GM19455 (cell line): ENCODE measurements around the gene PYGB.

Experiments
- ATAC-seq: cut with Tn5 transposase; IDR thresholded peaks from one replicate; pipeline ENCODE4 v1.9.1; 2021; ENCODE audit not compliant: unreplicated experiment

The PYGB gene

GRCh38 chr20:25269057-25269832 lies 21.4 kb downstream of the PYGB start:
- ATAC-seq, result no peak

GRCh38 chr20:25269833-25270170 lies 21.9 kb downstream of the PYGB start:
- no peak for ATAC-seq

DNA sequence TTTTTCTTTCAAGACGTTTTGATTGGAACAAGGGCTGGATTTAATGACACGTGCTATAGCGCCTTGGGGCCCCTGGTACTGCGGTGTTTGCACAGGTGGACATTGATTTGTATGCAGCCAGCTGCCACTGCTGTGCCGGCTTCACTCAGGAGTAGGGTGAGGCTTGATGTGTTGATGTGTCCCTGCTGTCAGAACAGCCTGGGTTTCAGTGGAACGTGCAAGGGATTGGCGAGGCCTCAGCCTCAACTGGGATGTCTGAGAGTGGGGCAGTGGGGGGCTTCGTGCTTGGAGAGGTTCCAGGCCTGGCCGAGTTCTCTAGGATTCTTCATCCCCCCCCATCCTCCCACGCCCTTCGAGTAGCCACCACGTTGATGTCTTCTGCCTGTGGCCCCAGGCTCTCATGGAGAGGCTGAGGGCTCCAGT lies 23.0 kb downstream of the PYGB start:
- ATAC-seq, result no peak

DNA sequence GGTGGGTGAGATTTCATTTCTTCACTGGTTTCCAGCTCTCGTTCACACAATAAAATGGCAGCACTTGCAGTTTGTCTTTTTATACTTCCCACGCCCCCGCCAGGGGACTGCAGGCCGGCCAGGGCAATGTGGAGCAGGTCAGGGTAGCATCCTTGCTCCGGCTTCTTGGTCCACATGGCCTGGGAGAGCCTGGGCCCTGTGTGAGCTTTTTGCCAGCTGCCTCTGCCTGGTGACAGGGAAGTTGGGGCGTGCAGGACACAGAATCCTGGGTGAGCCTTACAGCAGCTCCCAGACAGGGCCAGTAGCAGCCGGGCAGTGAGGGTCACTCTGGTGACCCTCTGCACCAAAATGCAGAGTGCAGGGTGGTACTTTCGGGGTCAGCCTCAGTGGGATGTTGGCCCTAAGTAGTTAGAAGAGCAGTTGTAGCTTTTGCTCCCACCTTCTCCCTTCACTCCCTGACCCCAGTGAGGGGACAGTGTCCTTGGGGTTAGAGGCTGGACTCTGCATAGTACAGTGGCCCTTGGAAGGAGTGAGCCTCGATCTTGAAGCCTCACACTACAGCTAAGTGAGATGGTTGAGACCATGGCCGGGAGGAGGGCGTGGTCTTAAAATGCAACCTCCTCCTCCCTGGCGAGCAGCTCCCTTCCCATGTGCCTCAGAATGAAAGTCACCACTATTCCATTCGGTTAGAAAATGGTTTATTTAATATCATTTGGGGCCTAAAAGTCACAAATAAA lies 23.8 kb downstream of the PYGB start:
- no peak for ATAC-seq

DNA sequence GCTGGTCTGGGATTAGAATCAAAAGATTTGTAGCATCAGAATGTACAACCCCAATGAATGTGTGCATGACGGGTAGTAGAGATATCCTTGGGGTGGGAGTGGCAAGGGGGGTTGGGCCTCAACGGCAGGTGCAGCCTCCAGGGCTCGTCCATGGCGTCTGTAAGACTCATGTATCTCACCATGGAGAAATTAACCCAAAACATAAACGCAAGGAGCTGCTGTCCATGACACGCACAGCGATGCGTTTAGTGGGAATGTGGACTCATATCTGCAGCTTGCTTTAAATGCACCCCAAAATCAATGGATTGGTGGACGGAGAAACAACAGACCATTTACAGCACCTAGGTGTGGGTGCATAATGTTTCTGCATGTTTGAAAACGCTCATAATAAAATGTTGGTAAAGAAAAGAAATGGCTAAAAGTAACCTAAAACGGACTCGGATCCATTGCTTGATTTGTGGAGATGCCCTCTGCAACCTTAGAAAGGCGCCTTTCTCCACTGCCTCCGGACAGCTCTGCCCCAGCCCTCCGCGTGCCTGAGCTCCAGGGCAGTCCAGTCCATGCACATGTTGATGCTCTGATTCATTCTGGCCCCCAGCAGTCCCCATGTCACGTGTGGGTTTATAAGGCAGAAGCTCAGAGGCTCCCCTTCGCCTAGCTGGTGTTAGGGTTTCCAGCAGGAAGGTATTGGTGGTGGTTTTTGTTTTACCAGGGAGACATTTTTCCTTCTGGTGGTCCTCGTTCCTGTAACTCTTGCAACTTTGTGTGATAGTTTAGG lies 24.5 kb downstream of the PYGB start:
- no peak for ATAC-seq

- no peak for ATAC-seq
Observed at GRCh38 chr20:25273046-25273445, 25.2 kb downstream of the PYGB start.

DNA sequence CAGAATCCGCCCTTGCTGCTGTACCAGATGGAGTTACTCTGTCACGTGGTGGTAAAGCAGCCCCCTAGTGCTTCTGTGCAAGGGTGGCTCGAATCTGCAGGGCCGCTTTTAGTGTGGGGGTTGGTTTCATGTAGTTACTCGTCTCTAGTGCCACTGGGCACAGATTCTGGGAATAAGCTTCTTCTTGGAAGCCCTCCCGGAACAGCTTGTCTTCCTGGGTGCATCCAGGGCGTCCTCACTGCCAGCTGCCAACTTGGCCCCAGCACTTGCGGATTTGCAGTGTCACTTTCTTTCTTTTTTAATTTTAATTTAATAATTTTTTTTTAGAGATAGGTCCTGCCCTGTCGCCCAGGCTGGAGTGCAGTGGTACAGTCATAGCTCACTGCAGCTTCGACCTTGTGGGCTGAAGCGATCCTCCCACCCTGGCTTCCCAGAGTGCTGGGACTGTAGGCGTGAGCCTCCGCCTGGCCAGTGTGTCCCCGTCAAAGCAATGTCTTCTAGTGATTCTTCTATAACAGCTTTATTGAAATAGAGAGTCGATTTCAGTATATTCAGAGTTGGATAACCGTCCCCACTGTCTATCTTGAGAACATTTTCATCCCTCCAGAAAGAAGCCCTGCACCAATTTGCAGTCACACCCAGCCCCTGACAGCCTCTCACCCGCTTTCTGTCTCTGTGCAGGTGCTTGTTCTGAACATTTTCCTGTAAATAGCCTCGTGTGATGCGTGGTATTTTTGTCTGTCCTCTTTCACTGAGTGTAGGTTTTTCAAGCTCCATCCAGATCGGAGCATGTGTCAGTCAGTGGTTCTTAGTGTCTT lies 25.9 kb downstream of the PYGB start:
- ATAC-seq, result no peak

DNA sequence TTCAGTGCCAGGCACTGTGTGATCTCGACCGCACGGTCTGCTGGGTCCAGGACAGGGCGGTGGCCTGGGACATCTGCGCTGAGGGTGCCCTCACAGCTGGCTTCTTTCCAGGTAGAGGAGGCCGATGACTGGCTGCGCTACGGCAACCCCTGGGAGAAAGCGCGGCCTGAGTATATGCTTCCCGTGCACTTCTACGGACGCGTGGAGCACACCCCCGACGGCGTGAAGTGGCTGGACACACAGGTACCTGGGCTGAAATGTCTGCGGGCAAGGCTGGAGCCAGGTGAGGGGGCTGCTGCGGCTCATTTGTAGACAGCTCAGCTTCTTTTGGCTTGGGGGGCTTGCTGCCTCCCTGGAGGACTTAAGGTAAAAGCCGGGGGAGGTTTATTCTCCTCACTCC lies 26.6 kb downstream of the PYGB start:
- no peak for ATAC-seq

DNA sequence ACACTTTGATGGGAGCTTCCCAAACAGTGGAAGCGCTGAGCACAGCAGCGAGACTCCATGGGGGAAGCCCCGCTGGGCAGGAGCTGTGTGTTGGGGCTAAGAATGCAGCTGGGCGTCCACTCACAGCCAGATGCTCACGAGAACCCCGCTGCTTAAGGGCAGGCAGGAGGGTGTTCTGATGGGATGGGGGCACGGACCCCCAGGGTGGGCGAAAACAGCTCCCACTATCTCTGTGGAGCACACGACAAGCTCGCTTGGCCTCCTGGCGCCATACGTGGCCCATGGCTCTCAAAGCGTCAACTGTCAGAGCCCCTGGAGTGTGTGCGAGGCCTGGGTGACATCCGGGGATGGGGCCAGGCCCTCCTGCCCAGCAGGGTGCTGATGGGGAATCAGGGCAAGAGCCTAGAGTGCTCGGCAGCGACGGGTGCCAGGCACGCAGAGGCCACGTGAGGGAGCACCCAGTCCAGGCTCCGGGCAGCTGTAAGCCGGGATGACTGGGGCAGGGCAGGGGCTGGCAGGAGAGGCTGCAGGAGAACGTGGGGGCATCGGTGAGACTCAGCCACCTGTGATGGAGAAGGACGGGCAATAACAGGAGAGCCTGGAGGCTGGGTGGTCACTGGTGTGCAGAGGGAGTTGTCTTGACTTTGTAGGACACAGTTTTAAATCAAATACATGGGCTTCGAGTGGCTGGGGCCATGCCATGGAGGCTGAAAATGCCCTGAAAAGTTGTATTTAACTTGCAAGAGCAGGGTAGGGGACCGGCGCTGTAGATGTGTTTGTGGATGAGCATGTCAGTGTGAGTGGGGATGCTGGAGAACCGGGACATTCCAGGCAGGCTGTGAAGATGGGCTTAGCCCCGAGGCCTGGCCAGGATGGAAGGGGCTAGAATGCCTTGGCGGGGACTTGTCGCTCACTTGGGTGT lies 27.3 kb downstream of the PYGB start:
- ATAC-seq, result no peak

- ATAC-seq, result no peak
Observed at GRCh38 chr20:25275813-25276532, 28.1 kb downstream of the PYGB start.

- ATAC-seq, result no peak
Observed at GRCh38 chr20:25276533-25277050, 28.7 kb downstream of the PYGB start.

- ATAC-seq, result no peak
Observed at GRCh38 chr20:25277051-25277801, 29.3 kb downstream of the PYGB start.

- no peak for ATAC-seq
Observed at GRCh38 chr20:25277941-25278521, 30.1 kb downstream of the PYGB start.

DNA sequence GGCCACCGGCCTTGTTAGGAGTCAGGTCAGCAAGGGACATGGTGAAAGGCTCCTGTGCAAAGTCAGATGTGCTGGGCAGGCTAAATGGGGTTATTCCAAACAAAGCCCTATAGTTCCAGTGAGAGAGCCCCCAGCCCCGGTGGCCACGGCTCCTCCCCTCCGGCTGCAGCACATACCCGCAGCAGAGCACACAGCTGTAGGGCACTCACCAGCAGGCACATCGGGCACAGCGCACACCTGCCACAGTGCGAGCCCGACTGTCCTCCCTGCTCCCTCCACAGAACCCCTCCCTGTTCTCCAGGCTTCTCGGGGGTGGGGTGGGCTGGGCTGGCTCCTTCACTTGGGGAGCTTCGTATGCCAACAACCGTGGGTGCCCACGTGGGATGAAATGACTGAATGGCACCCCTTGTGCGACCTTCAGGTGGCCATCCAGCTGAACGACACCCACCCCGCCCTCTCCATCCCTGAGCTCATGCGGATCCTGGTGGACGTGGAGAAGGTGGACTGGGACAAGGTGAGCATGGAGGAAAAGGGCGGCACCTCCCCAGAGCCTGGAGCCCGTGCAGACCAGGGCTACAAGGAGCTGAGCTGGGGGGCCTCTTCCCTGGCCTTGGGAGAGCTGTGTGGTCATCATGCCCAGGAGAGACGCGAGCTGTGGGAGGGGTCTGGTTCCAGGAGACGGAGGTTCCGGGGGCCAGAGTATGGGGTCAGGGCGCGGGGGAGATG lies 30.9 kb downstream of the PYGB start:
- no peak for ATAC-seq

- no peak for ATAC-seq
Observed at GRCh38 chr20:25279403-25279802, 31.5 kb downstream of the PYGB start.

- no peak for ATAC-seq
Observed at GRCh38 chr20:25280051-25280573, 32.2 kb downstream of the PYGB start.
